Retinal pigment epithelial cell (primary cell): Measurements from ENCODE around the gene SFTPB.
A peak's percentile ranks its signal among the peaks of the same experiment; 100 is the strongest.

Source experiments
- DNase-seq: peaks from one replicate; pipeline ENCODE4 v3.0.0-alpha.2; 2010; ENCODE audit warnings: low read depth
- H3K4me3 ChIP-seq: 2 replicates; pipeline ENCODE4 v1.5.1; 2011; ENCODE audit warnings: mild to moderate bottlenecking, low read length, control low read depth, moderate library complexity
- TF ChIP-seq, protein P1 (sequence below): conservative IDR thresholded peaks from 2 replicates; pipeline ENCODE4 v1.5.1; 2011; ENCODE audit warnings: low read depth, low read length, control low read depth, inconsistent platforms

The SFTPB gene

DNA sequence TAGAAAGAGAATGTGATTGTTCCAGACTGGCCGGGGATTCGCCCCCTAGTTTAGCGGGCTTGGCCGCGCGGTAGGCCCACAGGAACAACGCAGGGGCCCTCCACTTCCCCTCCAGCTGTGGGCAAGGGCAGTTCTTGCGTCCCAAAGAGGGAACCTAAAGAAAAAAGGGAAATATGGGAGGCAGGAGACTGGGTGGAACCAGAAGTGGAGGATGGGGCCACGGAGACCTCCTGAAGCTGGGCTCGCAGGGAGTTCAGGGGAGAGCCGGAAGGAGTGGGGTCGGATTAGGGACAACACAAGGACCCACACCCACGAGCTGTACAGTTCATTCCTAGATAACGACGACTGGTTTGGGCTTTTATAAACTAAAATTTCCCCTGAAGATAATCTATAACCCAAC lies 44.3 kb upstream of the SFTPB start:
- no peak overlapping the region for H3K4me3 ChIP-seq
- DNase-seq, result no peak
- TF ChIP-seq, protein P1, sequence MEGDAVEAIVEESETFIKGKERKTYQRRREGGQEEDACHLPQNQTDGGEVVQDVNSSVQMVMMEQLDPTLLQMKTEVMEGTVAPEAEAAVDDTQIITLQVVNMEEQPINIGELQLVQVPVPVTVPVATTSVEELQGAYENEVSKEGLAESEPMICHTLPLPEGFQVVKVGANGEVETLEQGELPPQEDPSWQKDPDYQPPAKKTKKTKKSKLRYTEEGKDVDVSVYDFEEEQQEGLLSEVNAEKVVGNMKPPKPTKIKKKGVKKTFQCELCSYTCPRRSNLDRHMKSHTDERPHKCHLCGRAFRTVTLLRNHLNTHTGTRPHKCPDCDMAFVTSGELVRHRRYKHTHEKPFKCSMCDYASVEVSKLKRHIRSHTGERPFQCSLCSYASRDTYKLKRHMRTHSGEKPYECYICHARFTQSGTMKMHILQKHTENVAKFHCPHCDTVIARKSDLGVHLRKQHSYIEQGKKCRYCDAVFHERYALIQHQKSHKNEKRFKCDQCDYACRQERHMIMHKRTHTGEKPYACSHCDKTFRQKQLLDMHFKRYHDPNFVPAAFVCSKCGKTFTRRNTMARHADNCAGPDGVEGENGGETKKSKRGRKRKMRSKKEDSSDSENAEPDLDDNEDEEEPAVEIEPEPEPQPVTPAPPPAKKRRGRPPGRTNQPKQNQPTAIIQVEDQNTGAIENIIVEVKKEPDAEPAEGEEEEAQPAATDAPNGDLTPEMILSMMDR, result no peak

DNA sequence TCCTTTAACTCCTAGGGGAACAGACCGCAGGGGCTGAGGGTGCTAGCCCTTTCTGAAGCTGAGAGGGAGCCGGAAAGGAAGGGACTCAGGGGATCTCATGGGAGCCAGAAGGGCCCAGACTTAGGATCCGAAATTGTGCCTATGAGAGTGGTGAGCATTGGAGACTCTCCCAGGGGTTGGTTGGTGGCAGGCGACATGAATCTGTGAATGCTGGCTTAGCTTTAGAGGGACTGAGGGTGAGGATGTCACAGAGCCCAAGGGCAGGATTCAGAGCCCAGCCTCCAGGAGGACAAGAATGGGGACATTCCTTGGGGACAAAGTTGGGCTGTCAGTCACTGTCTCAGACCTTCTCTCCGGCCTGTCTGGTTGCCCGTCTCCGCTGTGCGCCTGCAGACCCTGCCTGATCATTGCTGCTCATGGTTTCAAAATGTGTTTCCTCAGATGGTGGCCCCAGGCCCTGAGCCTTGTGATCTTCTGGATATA lies 43.6 kb upstream of the SFTPB start:
- TF ChIP-seq, protein P1, result no peak
- no peak for DNase-seq
- no peak overlapping the region for H3K4me3 ChIP-seq

DNA sequence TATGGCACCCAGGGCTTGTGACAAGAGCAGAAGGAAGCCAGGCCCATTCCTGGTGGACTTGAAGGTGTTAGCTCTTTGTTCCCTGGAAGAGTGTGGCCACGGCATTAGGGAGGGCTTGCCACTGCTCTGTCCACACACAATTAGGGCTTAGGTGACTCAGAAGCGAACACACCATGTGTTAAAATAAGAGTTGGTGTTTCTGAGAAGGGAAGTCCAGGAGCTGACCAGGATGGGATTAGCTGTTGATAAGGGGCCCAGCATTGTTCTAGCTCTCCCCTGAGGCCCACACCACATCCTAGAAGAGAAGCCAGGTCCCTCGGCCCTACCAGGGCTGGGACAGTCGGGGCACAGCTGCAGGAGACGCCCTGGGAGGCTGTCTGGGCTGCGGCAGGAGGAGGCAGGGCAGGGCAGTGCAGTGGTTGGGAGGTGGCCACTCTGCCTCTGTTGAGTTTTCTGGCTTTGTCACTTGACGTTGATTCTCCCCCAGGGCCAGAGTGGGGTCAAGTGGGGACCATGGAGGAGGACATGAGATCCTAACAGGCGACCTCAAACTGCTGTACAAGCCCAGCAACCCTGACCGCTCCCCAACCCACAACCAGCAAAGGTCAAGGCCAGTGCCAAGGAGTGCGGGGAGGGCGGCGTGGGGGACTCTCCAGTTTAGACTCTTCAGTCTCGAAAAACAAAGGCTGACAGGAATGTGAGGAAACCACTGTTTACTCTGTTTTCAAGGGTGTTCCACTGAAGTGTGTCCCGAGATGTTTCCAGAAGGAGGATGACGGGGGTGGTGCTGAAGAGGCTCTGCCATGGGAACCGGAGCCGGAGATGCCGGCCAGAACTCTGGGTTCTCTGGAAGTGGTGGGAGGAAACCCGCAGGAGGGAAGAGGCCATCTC lies 42.9 kb upstream of the SFTPB start:
- peak; percentile 49 for DNase-seq
- H3K4me3 ChIP-seq, result no peak overlapping the region
- TF ChIP-seq, protein P1, result no peak

DNA sequence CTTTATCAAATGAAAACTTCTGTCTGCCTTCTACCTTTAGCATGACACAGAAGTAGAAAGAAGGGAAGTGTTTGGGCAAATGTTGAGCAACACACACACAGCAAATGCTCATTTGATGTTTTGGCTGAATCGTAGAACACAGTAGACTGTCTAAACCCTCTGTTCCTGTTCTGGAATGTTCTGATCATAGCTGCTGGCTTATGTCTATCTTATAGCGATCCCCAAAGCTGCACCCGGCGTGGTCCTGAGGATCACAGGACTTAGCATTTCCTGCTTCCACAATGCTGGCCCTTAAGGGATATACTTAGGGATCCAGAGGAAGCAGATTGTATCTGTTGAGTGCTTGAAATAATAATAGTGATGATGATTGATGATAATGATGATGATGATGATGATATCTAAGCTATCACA lies 41.4 kb upstream of the SFTPB start:
- DNase-seq, result no peak
- TF ChIP-seq, protein P1, result no peak
- H3K4me3 ChIP-seq, result no peak overlapping the region

DNA sequence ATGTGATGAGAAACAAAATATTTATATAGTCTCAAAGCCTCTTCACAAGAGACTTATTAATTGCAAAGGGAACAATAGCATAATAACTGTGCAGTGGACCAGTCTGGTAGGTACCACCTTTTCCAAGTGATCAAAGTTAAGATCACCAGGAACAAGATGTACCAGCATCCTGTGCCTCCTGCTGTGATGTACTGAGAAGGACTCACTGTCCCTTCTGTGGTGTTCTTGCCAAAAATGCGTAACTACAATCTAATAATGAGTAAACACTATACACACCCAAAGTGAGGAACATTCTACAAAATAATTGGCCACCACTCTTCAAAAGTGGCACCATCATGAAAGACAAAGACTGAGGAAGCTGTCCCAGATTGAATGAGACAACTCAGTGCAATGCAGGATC lies 40.6 kb upstream of the SFTPB start:
- DNase-seq, result no peak
- TF ChIP-seq, protein P1, result no peak
- no peak overlapping the region for H3K4me3 ChIP-seq

DNA sequence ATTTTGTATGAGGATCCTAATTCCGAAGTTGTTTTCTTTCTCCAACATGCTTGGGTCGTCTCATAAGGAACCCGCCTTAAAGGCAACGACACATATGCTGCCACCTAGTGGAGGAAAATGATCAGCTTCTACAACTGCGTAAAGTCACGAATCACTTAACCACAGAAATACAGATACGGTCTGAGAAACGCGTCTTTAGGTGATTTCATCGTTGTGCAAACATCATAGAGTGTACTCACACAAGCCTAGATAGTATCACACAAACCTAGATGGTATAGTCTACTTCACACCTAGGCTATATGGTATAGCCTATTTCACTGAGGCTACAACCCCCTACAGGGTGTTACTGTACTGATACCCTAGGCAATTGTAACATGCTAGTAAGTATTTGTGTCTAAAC lies 39.3 kb upstream of the SFTPB start:
- peak; percentile 30 for DNase-seq
- TF ChIP-seq, protein P1, result peak; percentile 85
- no peak overlapping the region for H3K4me3 ChIP-seq

DNA sequence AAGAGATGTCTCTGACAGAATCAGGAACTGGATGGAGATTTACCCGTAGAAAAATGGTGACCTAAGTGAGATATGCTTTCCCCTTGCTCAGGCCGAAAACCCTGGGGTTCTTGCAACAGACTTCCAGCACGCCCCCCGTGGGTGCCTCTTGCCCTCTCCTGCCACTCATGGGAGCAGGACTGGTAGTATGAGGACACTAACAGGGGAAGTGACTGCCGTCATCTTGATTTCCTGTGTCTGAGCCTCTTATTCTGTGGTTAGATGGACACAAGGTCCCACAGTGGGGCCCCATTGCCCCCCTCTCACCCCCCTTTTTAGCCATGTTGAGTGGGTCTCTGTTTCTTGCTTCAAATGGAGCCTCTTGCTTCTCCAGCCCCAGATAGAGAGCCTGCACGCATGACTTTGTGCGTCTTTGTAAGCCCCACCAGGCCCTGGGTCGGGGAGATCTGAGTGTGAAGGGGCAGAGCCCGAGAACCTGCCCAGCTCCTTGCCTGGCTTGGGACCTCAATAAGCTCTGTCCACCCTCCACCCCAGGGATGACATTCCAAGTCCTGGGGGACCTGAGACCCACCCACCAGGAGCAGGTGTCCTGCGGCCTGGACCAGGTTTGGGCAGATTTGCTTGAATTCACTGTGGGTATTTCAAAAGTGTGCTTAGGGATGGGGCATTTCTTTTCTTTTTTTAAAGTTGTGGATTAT lies 38.7 kb upstream of the SFTPB start:
- H3K4me3 ChIP-seq, result no peak overlapping the region
- TF ChIP-seq, protein P1, result no peak
- no peak for DNase-seq
